NCI-H1436 (cell line): ENCODE results near the gene HRH1.
"Not testable (repeated sequence)": the region's sequence is repeated elsewhere in the genome, so short reads cannot be mapped to it uniquely, and the experiment has no call there.

Experiments
- DNase-seq: peaks from one replicate; lab custom pipeline; 2025; lab: John Stamatoyannopoulos, UW

HRH1 gene

GRCh38 chr3:11143476-11143875, 10.8 kb upstream of the HRH1 start:
- DNase-seq, result no peak

- no peak for DNase-seq
Measured at GRCh38 chr3:11144996-11145395, 9.3 kb upstream of the HRH1 start.

GRCh38 chr3:11145888-11146287, 8.4 kb upstream of the HRH1 start:
- DNase-seq, result no peak

GRCh38 chr3:11146773-11147660, 7.3 kb upstream of the HRH1 start:
- DNase-seq, result no peak

- DNase-seq, result no peak
Measured at GRCh38 chr3:11150256-11150655, 4.0 kb upstream of the HRH1 start.

- no peak for DNase-seq
Measured at GRCh38 chr3:11152301-11152700, 2.0 kb upstream of the HRH1 start.

GRCh38 chr3:11154953-11155325, 646 bp downstream of the HRH1 start:
- DNase-seq, result no peak

GRCh38 chr3:11155341-11156025, 1.2 kb downstream of the HRH1 start:
- no peak for DNase-seq

GRCh38 chr3:11156026-11156410, 1.7 kb downstream of the HRH1 start:
- no peak for DNase-seq

- no peak for DNase-seq
Measured at GRCh38 chr3:11157421-11157820, 3.1 kb downstream of the HRH1 start.

- no peak for DNase-seq
Measured at GRCh38 chr3:11159421-11159904, 5.2 kb downstream of the HRH1 start.

- no peak for DNase-seq
Measured at GRCh38 chr3:11161666-11162065, 7.4 kb downstream of the HRH1 start.

- DNase-seq, result no peak
Measured at GRCh38 chr3:11162401-11163345, 8.4 kb downstream of the HRH1 start.

- DNase-seq, result no peak
Measured at GRCh38 chr3:11164607-11165006, 10.3 kb downstream of the HRH1 start.

GRCh38 chr3:11165476-11165875, 11.2 kb downstream of the HRH1 start:
- DNase-seq, result no peak

GRCh38 chr3:11166807-11167400, 12.6 kb downstream of the HRH1 start:
- not testable (repeated sequence) for DNase-seq

GRCh38 chr3:11167590-11167989, 13.3 kb downstream of the HRH1 start:
- DNase-seq, result no peak

GRCh38 chr3:11168406-11168805, 14.1 kb downstream of the HRH1 start:
- no peak for DNase-seq

GRCh38 chr3:11168881-11169805, 14.8 kb downstream of the HRH1 start:
- DNase-seq, result no peak

- no peak for DNase-seq
Measured at GRCh38 chr3:11170052-11170770, 15.9 kb downstream of the HRH1 start.
